Measurements from ENCODE around the gene NPTXR. TPM values are rescaled to one million over a fixed set of nuclear protein-coding genes. Genes with fewer than 3 reads are reported as not detected.

Gene NPTXR
- total and polyA plus RNA-seq, 2 donors (not counting 1 experiment from before 2014, with no cell fraction given), result 1.0 to 2.0 TPM

GRCh38 chr22:38792833-38793232, 51.0 kb downstream of the NPTXR start:
- H3K36me3 ChIP-seq (ENCODE audit: control insufficient read depth, insufficient read depth, low read length), result peaks cover 2% of the 10 kb centered on the region
- peaks cover 15% of the 10 kb centered on the region for H3K4me1 ChIP-seq (ENCODE audit: control insufficient read depth, extremely low read depth, insufficient read depth, low read length)
- peak; percentile 24 to 51 for DNase-seq (ENCODE audit: low read depth in 2 of 2)
- peak overlapping the region; percentile 87 for H3K27ac ChIP-seq (ENCODE audit: insufficient read depth, low read length)
- H3K79me2 ChIP-seq (ENCODE audit: control insufficient read depth, insufficient read depth, low read length), result peaks cover 4% of the 10 kb centered on the region
- H3K9ac ChIP-seq (ENCODE audit: insufficient read depth, low read length), result no peak overlapping the region
- H3K4me3 ChIP-seq (replicated peaks in 1 of 4; ENCODE audit: control extremely low read depth in 1 of 4, insufficient read depth in 1 of 4, low read depth in 3 of 4, low read length in 4 of 4), result peak overlapping the region in 3 of 4 experiments; percentile 78 to 94 (median 86)
- no peaks in the 10 kb centered on the region for H4K20me1 ChIP-seq (ENCODE audit: control insufficient read depth, extremely low read depth, insufficient read depth, low read length)
- H3K4me2 ChIP-seq (ENCODE audit: extremely low read depth, insufficient read depth, low read length), result peak overlapping the region; percentile 96
- no peak for TF ChIP-seq EZH2 (IDR thresholded peaks at IDR 0.05; ENCODE audit: low read length, missing control alignments)
- TF ChIP-seq, protein P1, sequence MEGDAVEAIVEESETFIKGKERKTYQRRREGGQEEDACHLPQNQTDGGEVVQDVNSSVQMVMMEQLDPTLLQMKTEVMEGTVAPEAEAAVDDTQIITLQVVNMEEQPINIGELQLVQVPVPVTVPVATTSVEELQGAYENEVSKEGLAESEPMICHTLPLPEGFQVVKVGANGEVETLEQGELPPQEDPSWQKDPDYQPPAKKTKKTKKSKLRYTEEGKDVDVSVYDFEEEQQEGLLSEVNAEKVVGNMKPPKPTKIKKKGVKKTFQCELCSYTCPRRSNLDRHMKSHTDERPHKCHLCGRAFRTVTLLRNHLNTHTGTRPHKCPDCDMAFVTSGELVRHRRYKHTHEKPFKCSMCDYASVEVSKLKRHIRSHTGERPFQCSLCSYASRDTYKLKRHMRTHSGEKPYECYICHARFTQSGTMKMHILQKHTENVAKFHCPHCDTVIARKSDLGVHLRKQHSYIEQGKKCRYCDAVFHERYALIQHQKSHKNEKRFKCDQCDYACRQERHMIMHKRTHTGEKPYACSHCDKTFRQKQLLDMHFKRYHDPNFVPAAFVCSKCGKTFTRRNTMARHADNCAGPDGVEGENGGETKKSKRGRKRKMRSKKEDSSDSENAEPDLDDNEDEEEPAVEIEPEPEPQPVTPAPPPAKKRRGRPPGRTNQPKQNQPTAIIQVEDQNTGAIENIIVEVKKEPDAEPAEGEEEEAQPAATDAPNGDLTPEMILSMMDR (conservative IDR thresholded peaks at IDR 0.05 in 1 of 2, IDR thresholded peaks at IDR 0.05 in 1 of 2; ENCODE audit: low read depth in 1 of 2, low read length in 2 of 2), result no peak
- no peaks in the 10 kb centered on the region for H3K9me3 ChIP-seq (ENCODE audit: control insufficient read depth, insufficient read depth, low read depth, low read length)
- no peak overlapping the region for H2AFZ ChIP-seq (ENCODE audit: low read length)
- peaks cover 2% of the 10 kb centered on the region for H3K27me3 ChIP-seq (ENCODE audit: control insufficient read depth, insufficient read depth, low read length)

DNA sequence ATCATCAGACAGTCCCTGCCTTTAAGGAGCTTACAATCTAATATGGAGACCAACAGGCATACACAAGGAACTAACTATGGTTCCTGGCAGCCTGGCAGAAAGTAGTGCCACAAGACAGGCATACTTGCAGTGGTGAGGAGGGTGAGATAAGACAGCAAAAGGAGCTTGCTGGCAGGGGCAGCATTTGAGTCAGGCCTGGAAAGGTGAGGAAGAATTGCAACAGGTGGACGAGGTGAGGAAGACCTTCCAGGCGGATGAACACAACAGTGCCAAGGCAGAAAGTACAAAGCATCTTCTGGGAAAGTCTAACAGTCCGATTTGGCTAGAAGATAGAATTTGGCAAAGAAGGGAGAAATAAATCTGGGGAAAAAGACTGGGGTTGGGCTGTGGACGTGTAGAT, 54.2 kb downstream of the NPTXR start:
- Histone ChIP-seq H3K79me2 (ENCODE audit: control insufficient read depth, insufficient read depth, low read length) (peaks cover 4% of the 10 kb centered on the region), H3K4me3 (replicated peaks in 1 of 4; ENCODE audit: control extremely low read depth in 1 of 4, insufficient read depth in 1 of 4, low read depth in 3 of 4, low read length in 4 of 4) (no peak overlapping the region), H3K9me3 (ENCODE audit: control insufficient read depth, insufficient read depth, low read depth, low read length) (no peaks in the 10 kb centered on the region), H3K4me2 (ENCODE audit: extremely low read depth, insufficient read depth, low read length) (no peak overlapping the region), H3K4me1 (ENCODE audit: control insufficient read depth, extremely low read depth, insufficient read depth, low read length) (peaks cover 18% of the 10 kb centered on the region), H2AFZ (ENCODE audit: low read length) (no peak overlapping the region), H4K20me1 (ENCODE audit: control insufficient read depth, extremely low read depth, insufficient read depth, low read length) (no peaks in the 10 kb centered on the region), H3K27me3 (ENCODE audit: control insufficient read depth, insufficient read depth, low read length) (no peaks in the 10 kb centered on the region), H3K36me3 (ENCODE audit: control insufficient read depth, insufficient read depth, low read length) (peaks cover 2% of the 10 kb centered on the region), H3K9ac (ENCODE audit: insufficient read depth, low read length) (no peak overlapping the region), H3K27ac (ENCODE audit: insufficient read depth, low read length) (no peak overlapping the region)
- DNase-seq (ENCODE audit: low read depth in 2 of 2), result no peak
- TF ChIP-seq EZH2 (IDR thresholded peaks at IDR 0.05; ENCODE audit: low read length, missing control alignments), result no peak
- TF ChIP-seq, protein P1 (conservative IDR thresholded peaks at IDR 0.05 in 1 of 2, IDR thresholded peaks at IDR 0.05 in 1 of 2; ENCODE audit: low read depth in 1 of 2, low read length in 2 of 2), result no peak

GRCh38 chr22:38788846-38789245, 55.0 kb downstream of the NPTXR start:
- H3K27me3 ChIP-seq (ENCODE audit: control insufficient read depth, insufficient read depth, low read length), result no peaks in the 10 kb centered on the region
- DNase-seq (ENCODE audit: low read depth in 2 of 2), result no peak
- no peak overlapping the region for H3K9ac ChIP-seq (ENCODE audit: insufficient read depth, low read length)
- TF ChIP-seq, protein P1 (conservative IDR thresholded peaks at IDR 0.05 in 1 of 2, IDR thresholded peaks at IDR 0.05 in 1 of 2; ENCODE audit: low read depth in 1 of 2, low read length in 2 of 2), result no peak
- TF ChIP-seq EZH2 (IDR thresholded peaks at IDR 0.05; ENCODE audit: low read length, missing control alignments), result no peak
- H3K36me3 ChIP-seq (ENCODE audit: control insufficient read depth, insufficient read depth, low read length), result peaks cover 2% of the 10 kb centered on the region
- peak overlapping the region; percentile 17 for H3K4me2 ChIP-seq (ENCODE audit: extremely low read depth, insufficient read depth, low read length)
- peaks cover 18% of the 10 kb centered on the region for H3K4me1 ChIP-seq (ENCODE audit: control insufficient read depth, extremely low read depth, insufficient read depth, low read length)
- H4K20me1 ChIP-seq (ENCODE audit: control insufficient read depth, extremely low read depth, insufficient read depth, low read length), result no peaks in the 10 kb centered on the region
- H2AFZ ChIP-seq (ENCODE audit: low read length), result no peak overlapping the region
- no peaks in the 10 kb centered on the region for H3K9me3 ChIP-seq (ENCODE audit: control insufficient read depth, insufficient read depth, low read depth, low read length)
- H3K79me2 ChIP-seq (ENCODE audit: control insufficient read depth, insufficient read depth, low read length), result peaks cover 4% of the 10 kb centered on the region
- no peak overlapping the region for H3K4me3 ChIP-seq (replicated peaks in 1 of 4; ENCODE audit: control extremely low read depth in 1 of 4, insufficient read depth in 1 of 4, low read depth in 3 of 4, low read length in 4 of 4)
- peak overlapping the region; percentile 8 for H3K27ac ChIP-seq (ENCODE audit: insufficient read depth, low read length)
